ENCODE data around the gene ADCK1. TPM values are rescaled to one million over a fixed set of nuclear protein-coding genes. Genes with fewer than 3 reads are reported as not detected.

The ADCK1 gene, protein sequence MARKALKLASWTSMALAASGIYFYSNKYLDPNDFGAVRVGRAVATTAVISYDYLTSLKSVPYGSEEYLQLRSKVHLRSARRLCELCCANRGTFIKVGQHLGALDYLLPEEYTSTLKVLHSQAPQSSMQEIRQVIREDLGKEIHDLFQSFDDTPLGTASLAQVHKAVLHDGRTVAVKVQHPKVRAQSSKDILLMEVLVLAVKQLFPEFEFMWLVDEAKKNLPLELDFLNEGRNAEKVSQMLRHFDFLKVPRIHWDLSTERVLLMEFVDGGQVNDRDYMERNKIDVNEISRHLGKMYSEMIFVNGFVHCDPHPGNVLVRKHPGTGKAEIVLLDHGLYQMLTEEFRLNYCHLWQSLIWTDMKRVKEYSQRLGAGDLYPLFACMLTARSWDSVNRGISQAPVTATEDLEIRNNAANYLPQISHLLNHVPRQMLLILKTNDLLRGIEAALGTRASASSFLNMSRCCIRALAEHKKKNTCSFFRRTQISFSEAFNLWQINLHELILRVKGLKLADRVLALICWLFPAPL
- total RNA-seq (2021; ENCODE audit: unreplicated experiment) = 10.1 TPM
- polyA plus RNA-seq (2012; ENCODE audit: insufficient read length) = 11.5 TPM
- percentile 53 among the genes with signal in this experiment for Bru-seq, nascent RNA
- BruChase-seq, experiment 1, labeled RNA remaining after a 2-hour chase = percentile 54 among the genes with signal in this experiment
- percentile 55 among the genes with signal in this experiment for BruChase-seq, experiment 2, labeled RNA remaining after a 6-hour chase
- long read RNA-seq, transcript ADCK1-201 (11 exons, 2,234 nt) = major isoform, 7 of 20 reads
- long read RNA-seq, partial matches to known transcripts = 4 of 20 reads
- long read RNA-seq, other reads (novel, unspliced or antisense) = 9 of 20 reads

DNA sequence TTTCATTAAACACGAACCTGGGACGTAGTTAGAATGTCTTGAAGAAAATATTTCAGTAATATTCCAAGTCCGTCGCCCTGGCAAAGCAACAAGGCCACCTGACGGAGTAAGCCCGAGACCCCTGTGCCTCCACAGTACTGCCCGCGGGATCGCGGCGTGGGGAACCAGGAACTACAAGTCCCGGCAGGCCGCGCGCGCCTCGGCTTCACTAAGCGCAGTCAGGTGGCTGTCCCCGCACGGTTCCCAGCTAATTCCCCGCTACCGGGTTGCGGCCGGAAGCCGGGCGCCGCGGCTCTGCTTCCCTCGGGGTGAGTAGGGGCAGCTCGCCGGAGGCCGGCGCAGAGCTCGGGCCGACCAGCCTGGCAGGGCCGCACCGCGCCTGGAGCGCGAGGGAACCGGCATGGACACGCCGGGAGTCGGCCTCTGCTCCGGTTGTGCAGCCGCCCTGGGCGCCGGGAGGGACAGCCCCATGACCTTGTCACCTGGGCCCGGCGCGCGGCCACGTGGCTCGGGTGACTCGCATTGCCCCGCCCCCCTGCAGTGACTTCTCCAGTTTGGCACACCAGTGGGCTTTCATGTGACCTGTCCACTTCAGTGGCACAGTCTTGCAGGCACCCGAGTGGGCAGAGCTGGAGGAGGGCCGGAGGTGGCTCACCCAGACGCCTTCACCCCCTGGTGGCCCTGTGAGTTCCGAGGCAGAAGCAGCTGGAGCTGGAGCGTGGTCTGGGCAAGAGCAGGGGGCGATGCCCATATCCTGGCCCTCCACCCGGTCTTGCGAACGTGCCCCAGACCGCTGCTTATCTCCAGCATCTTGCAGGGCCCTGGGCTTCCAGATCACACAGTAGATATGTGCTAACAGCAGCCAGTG lies at the start of gene ADCK1:
TSS of gene ADCK1 (plus strand) at position 247 of the 868 bp plus-strand sequence. CDS start 18,870 bp downstream, outside the sequence.
- no peak for DNase-seq (ENCODE audit: low read depth, low spot score)
- Histone ChIP-seq H3K36me3 (ENCODE audit: control insufficient read depth, insufficient read depth, low read length) (no peaks in the 10 kb centered on the region), H3K4me3 (ENCODE audit: low read depth in 2 of 2, low read length in 2 of 2) (peak within 1 kb of the TSS; percentile 66 to 73), H3K27ac (ENCODE audit: low read length) (peak within 1 kb of the TSS; percentile 93), H3K9me3 (ENCODE audit: control insufficient read depth, insufficient read depth, low read depth, low read length) (no peaks in the 10 kb centered on the region), H3K4me1 (ENCODE audit: control insufficient read depth, insufficient read depth, low read length) (peaks cover 2% of the 10 kb centered on the region; the same call in 1 of the 2 replicates), H3K27me3 (ENCODE audit: control insufficient read depth, insufficient read depth, low read length) (no peaks in the 10 kb centered on the region)
- in situ Hi-C loops (cut with HindIII; ENCODE audit: low pct_unique_long_range_greater_than_20kb, low sequenced_read_pairs) = no loop called here
- intact Hi-C loops (cut with micrococcal nuclease; ENCODE audit: unreplicated experiment) = no loop called here
- peak; percentile 98 for ATAC-seq
- TF ChIP-seq, protein P1, sequence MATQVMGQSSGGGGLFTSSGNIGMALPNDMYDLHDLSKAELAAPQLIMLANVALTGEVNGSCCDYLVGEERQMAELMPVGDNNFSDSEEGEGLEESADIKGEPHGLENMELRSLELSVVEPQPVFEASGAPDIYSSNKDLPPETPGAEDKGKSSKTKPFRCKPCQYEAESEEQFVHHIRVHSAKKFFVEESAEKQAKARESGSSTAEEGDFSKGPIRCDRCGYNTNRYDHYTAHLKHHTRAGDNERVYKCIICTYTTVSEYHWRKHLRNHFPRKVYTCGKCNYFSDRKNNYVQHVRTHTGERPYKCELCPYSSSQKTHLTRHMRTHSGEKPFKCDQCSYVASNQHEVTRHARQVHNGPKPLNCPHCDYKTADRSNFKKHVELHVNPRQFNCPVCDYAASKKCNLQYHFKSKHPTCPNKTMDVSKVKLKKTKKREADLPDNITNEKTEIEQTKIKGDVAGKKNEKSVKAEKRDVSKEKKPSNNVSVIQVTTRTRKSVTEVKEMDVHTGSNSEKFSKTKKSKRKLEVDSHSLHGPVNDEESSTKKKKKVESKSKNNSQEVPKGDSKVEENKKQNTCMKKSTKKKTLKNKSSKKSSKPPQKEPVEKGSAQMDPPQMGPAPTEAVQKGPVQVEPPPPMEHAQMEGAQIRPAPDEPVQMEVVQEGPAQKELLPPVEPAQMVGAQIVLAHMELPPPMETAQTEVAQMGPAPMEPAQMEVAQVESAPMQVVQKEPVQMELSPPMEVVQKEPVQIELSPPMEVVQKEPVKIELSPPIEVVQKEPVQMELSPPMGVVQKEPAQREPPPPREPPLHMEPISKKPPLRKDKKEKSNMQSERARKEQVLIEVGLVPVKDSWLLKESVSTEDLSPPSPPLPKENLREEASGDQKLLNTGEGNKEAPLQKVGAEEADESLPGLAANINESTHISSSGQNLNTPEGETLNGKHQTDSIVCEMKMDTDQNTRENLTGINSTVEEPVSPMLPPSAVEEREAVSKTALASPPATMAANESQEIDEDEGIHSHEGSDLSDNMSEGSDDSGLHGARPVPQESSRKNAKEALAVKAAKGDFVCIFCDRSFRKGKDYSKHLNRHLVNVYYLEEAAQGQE (IDR thresholded peaks at IDR 0.05; ENCODE audit: insufficient read depth in 1 of 2, low read depth in 2 of 2, low read length in 1 of 2) = no peak
- TF ChIP-seq POLR2AphosphoS5 (IDR thresholded peaks at IDR 0.05; ENCODE audit: low read depth, low read length) = peak; percentile 71
- POLR2A ChIA-PET = no interaction called here
- CTCF ChIA-PET = no interaction called here
- BruUV-seq (replicated peaks) = no TSS peak

DNA sequence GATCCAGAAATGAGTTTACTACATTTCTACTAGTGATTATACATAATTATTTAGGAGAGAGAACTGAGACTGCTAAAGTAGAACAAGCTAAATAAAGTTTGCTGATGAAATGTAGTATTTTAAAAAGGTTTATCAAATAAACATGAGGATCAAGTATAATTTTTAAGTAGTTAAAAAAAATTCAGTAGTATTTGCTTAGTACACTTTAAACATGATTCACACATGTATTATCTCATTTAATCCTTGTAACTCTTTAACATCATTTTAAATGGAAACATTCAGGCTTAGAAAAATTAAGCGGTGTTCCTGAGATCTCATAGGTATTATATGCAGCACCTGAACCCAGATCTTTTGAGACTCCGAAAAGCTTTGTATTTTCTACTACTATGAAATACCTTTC lies 47.6 kb upstream of the ADCK1 start:
- no peak overlapping the region for H3K4me3 ChIP-seq (ENCODE audit: low read depth in 2 of 2, low read length in 2 of 2)
- H3K27ac ChIP-seq (ENCODE audit: low read length) = no peak overlapping the region
- BruUV-seq (replicated peaks) = TSS peak; percentile 15
- H3K36me3 ChIP-seq (ENCODE audit: control insufficient read depth, insufficient read depth, low read length) = peaks cover 26% of the 10 kb centered on the region
- H3K27me3 ChIP-seq (ENCODE audit: control insufficient read depth, insufficient read depth, low read length) = no peaks in the 10 kb centered on the region
- no peak for ATAC-seq
- TF ChIP-seq, protein P2, sequence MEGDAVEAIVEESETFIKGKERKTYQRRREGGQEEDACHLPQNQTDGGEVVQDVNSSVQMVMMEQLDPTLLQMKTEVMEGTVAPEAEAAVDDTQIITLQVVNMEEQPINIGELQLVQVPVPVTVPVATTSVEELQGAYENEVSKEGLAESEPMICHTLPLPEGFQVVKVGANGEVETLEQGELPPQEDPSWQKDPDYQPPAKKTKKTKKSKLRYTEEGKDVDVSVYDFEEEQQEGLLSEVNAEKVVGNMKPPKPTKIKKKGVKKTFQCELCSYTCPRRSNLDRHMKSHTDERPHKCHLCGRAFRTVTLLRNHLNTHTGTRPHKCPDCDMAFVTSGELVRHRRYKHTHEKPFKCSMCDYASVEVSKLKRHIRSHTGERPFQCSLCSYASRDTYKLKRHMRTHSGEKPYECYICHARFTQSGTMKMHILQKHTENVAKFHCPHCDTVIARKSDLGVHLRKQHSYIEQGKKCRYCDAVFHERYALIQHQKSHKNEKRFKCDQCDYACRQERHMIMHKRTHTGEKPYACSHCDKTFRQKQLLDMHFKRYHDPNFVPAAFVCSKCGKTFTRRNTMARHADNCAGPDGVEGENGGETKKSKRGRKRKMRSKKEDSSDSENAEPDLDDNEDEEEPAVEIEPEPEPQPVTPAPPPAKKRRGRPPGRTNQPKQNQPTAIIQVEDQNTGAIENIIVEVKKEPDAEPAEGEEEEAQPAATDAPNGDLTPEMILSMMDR (IDR thresholded peaks at IDR 0.05) = no peak
- no peaks in the 10 kb centered on the region for H3K4me1 ChIP-seq (ENCODE audit: control insufficient read depth, insufficient read depth, low read length)
- intact Hi-C loops (cut with micrococcal nuclease; ENCODE audit: unreplicated experiment) (no loop called here), in situ Hi-C loops (cut with HindIII; ENCODE audit: low pct_unique_long_range_greater_than_20kb, low sequenced_read_pairs) (no loop called here)
- H3K9me3 ChIP-seq (ENCODE audit: control insufficient read depth, insufficient read depth, low read depth, low read length) = no peaks in the 10 kb centered on the region
- DNase-seq (ENCODE audit: low read depth, low spot score) = no peak
- POLR2A ChIA-PET = interaction anchor here (0.7 kb wide), 1 partner anchor 416 kb away, joined by 5 read pairs; no protein-coding TSS in a partner anchor
- CTCF ChIA-PET = no interaction called here
